Measurements from ENCODE around the gene AUTS2.

Gene AUTS2

DNA sequence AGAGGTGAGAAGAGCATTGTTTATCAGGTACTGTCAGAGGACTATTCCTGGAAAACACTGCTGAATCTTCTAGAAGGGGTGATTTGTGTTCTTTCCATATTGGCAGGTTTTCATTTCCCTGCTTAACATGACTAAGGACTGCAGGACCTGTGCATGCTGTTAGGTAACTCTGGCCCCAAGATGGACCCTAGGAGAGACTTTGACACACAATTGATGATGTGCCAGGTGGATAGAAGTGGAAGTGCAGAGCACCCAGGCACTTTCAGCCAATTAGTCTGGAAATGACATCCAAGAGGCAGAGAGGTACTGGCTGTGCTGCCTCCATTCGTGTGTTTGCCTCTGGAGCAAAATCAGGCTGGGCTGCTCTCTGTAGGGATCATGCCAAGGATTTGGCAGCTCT lies 1037.4 kb downstream of the AUTS2 start:
- Mint-ChIP-seq H3K4me1 (peaks cover 59% of the 10 kb centered on the region), H3K36me3 (ENCODE audit: low read depth) (peaks cover 9% of the 10 kb centered on the region), H3K27ac (no peak overlapping the region), H3K9me3 (no peaks in the 10 kb centered on the region), H3K4me3 (no peak overlapping the region), H3K27me3 (ENCODE audit: low read depth) (peaks cover 77% of the 10 kb centered on the region)
- TF ChIP-seq, protein P1, sequence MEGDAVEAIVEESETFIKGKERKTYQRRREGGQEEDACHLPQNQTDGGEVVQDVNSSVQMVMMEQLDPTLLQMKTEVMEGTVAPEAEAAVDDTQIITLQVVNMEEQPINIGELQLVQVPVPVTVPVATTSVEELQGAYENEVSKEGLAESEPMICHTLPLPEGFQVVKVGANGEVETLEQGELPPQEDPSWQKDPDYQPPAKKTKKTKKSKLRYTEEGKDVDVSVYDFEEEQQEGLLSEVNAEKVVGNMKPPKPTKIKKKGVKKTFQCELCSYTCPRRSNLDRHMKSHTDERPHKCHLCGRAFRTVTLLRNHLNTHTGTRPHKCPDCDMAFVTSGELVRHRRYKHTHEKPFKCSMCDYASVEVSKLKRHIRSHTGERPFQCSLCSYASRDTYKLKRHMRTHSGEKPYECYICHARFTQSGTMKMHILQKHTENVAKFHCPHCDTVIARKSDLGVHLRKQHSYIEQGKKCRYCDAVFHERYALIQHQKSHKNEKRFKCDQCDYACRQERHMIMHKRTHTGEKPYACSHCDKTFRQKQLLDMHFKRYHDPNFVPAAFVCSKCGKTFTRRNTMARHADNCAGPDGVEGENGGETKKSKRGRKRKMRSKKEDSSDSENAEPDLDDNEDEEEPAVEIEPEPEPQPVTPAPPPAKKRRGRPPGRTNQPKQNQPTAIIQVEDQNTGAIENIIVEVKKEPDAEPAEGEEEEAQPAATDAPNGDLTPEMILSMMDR (IDR thresholded peaks at IDR 0.05; ENCODE audit: unreplicated experiment in 3 of 3) = no peak

DNA sequence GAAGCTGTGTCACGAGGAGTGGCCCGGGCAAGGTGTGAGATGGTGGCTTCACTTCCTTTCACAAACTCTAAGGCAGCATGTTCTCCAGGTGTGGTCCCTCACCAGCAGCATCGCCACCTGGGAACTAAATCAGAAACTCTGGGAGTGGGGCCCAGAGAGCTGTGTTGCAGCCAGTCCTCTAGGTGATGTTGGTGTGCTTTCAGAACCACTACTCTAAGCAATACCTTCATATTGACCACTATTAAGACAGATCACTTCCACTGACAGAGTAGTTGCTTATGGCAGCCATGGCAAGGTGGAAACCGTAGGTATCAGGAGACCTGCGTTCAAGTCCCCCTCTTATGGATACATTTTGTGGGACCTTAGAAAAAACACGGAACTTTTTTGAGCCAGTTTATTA lies 1037.9 kb downstream of the AUTS2 start:
- Mint-ChIP-seq H3K4me1 (peaks cover 53% of the 10 kb centered on the region), H3K27me3 (ENCODE audit: low read depth) (peaks cover 78% of the 10 kb centered on the region), H3K27ac (no peak overlapping the region), H3K4me3 (no peak overlapping the region), H3K9me3 (no peaks in the 10 kb centered on the region), H3K36me3 (ENCODE audit: low read depth) (peaks cover 9% of the 10 kb centered on the region)
- TF ChIP-seq, protein P1 (IDR thresholded peaks at IDR 0.05; ENCODE audit: unreplicated experiment in 3 of 3) = no peak

GRCh38 chr7:70637726-70638125 lies 1039.5 kb downstream of the AUTS2 start:
- Mint-ChIP-seq H3K27me3 (ENCODE audit: low read depth) (peaks cover 67% of the 10 kb centered on the region), H3K9me3 (no peaks in the 10 kb centered on the region), H3K27ac (peak overlapping the region; percentile 39 to 58 (median 55)), H3K4me3 (no peak overlapping the region), H3K4me1 (peaks cover 38% of the 10 kb centered on the region), H3K36me3 (ENCODE audit: low read depth) (peaks cover 9% of the 10 kb centered on the region)
- TF ChIP-seq, protein P1 (IDR thresholded peaks at IDR 0.05; ENCODE audit: unreplicated experiment in 3 of 3) = no peak

DNA sequence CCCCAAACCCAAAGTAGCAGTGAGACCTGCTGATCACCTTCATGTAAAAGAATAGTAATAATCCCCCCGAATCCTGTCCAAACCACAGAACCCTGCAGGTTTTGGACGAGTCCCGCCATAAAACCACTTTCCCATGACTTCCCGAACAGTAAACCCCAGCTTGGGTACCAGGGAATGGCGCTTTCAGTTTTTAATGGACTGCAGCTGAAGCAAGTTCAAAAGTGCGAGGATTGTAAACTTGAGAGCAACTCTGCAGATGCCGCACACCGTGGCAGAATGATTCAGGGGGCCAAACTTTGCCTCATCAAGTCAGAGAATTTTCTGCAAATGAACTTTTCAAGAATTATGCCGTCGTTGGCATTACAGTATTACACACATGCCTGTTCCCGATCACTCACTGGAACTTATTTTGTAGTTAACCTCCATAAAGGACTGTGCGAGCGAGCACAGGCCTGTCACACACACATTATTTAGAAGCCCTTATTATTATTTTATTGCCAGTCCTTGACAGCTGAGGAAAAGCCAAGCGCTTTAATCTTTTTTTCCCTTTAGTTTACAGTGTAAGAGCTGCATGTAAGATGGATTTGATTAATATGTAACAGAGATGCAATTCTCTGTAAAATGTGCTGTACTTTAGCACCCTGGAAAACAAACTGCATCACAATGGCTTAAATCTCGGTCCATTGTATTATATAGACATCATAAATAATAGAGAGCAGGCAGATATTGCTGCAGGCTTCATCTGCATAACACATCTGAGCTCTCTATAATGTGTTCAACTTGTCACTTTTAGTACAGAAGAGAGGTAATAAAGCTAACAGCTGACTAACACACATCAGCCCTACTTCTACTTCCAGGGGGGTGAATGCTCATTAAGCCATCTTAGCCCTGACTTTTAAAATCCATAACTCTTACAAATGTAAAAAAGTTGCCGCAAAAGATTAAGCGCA lies 1040.2 kb downstream of the AUTS2 start:
- peak overlapping the region in 1 of 3 experiments; percentile 41 for H3K4me3 Mint-ChIP-seq
- H3K4me1 Mint-ChIP-seq = peaks cover 37% of the 10 kb centered on the region
- peak overlapping the region; percentile 39 to 58 (median 55) for H3K27ac Mint-ChIP-seq
- no peaks in the 10 kb centered on the region for H3K9me3 Mint-ChIP-seq
- H3K36me3 Mint-ChIP-seq (ENCODE audit: low read depth) = peaks cover 9% of the 10 kb centered on the region
- TF ChIP-seq, protein P1 (IDR thresholded peaks at IDR 0.05; ENCODE audit: unreplicated experiment in 3 of 3) = no peak
- H3K27me3 Mint-ChIP-seq (ENCODE audit: low read depth) = peaks cover 60% of the 10 kb centered on the region

GRCh38 chr7:70640266-70640833 lies 1042.1 kb downstream of the AUTS2 start:
- TF ChIP-seq, protein P1 (IDR thresholded peaks at IDR 0.05; ENCODE audit: unreplicated experiment in 3 of 3) = no peak
- peak overlapping the region in 1 of 3 experiments; percentile 31 for H3K27ac Mint-ChIP-seq
- H3K4me3 Mint-ChIP-seq = no peak overlapping the region
- H3K9me3 Mint-ChIP-seq = no peaks in the 10 kb centered on the region
- H3K4me1 Mint-ChIP-seq = peaks cover 39% of the 10 kb centered on the region
- peaks cover 41% of the 10 kb centered on the region for H3K27me3 Mint-ChIP-seq (ENCODE audit: low read depth)
- peaks cover 3% of the 10 kb centered on the region for H3K36me3 Mint-ChIP-seq (ENCODE audit: low read depth)
